ENCODE measurements around the gene MBNL2. TPM values are rescaled to one million over a fixed set of nuclear protein-coding genes. Genes with fewer than 3 reads are reported as not detected.
A peak's percentile ranks its signal among the peaks of the same experiment; 100 is the strongest.

MBNL2 gene
- total RNA-seq, 1 donor from 2014 or later: 50.4 TPM

GRCh38 chr13:97325738-97326137, 103.6 kb downstream of the MBNL2 start:
- DNase-seq (ENCODE audit: low read depth, low spot score): no peak

GRCh38 chr13:97327086-97327485, 105.0 kb downstream of the MBNL2 start:
- no peak for DNase-seq (ENCODE audit: low read depth, low spot score)

- no peak for DNase-seq (ENCODE audit: low read depth, low spot score)
These were observed 105.5 kb downstream of the MBNL2 start for GRCh38 chr13:97327506-97328221.

GRCh38 chr13:97328222-97328790, 106.2 kb downstream of the MBNL2 start:
- DNase-seq (ENCODE audit: low read depth, low spot score): peak; percentile 37

GRCh38 chr13:97329331-97329730, 107.2 kb downstream of the MBNL2 start:
- no peak for DNase-seq (ENCODE audit: low read depth, low spot score)

- no peak for DNase-seq (ENCODE audit: low read depth, low spot score)
These were observed 108.3 kb downstream of the MBNL2 start for GRCh38 chr13:97330448-97330847.

GRCh38 chr13:97332742-97333141, 110.6 kb downstream of the MBNL2 start:
- no peak for DNase-seq (ENCODE audit: low read depth, low spot score)

GRCh38 chr13:97333983-97334382, 111.8 kb downstream of the MBNL2 start:
- no peak for DNase-seq (ENCODE audit: low read depth, low spot score)

GRCh38 chr13:97334690-97335089, 112.6 kb downstream of the MBNL2 start:
- DNase-seq (ENCODE audit: low read depth, low spot score): no peak

- DNase-seq (ENCODE audit: low read depth, low spot score): peak; percentile 47
These were observed 113.5 kb downstream of the MBNL2 start for GRCh38 chr13:97335488-97336134.

- no peak for DNase-seq (ENCODE audit: low read depth, low spot score)
These were observed 115.9 kb downstream of the MBNL2 start for GRCh38 chr13:97337985-97338499.

GRCh38 chr13:97338571-97338970, 116.4 kb downstream of the MBNL2 start:
- DNase-seq (ENCODE audit: low read depth, low spot score): no peak

GRCh38 chr13:97339019-97339987, 117.2 kb downstream of the MBNL2 start:
- no peak for DNase-seq (ENCODE audit: low read depth, low spot score)

- no peak for DNase-seq (ENCODE audit: low read depth, low spot score)
These were observed 118.0 kb downstream of the MBNL2 start for GRCh38 chr13:97339988-97340749.

- DNase-seq (ENCODE audit: low read depth, low spot score): no peak
These were observed 119.0 kb downstream of the MBNL2 start for GRCh38 chr13:97341135-97341534.

GRCh38 chr13:97342136-97342535, 120.0 kb downstream of the MBNL2 start:
- DNase-seq (ENCODE audit: low read depth, low spot score): no peak

GRCh38 chr13:97342936-97343335, 120.8 kb downstream of the MBNL2 start:
- no peak for DNase-seq (ENCODE audit: low read depth, low spot score)

- peak; percentile 43 for DNase-seq (ENCODE audit: low read depth, low spot score)
These were observed 122.4 kb downstream of the MBNL2 start for GRCh38 chr13:97344265-97345175.

GRCh38 chr13:97346097-97346496, 124.0 kb downstream of the MBNL2 start:
- no peak for DNase-seq (ENCODE audit: low read depth, low spot score)
